ENCODE measurements around the gene SEC14L2.

SEC14L2 gene

GRCh38 chr22:30396871-30397655 lies at the start of gene SEC14L2:
SEC14L2 (plus strand) TSS chr22:30397018; CDS start chr22:30397117, 99 bp downstream.
- peak; percentile 56 for DNase-seq

GRCh38 chr22:30347255-30347892 lies 49.4 kb upstream of the SEC14L2 start:
- in situ Hi-C loops (cut with HindIII; ENCODE audit: low pct_ligation_motif_present, low pct_unique_long_range_greater_than_20kb, low sequenced_read_pairs): no loop called here
- no peak for DNase-seq

More at GRCh38 chr22:30396871-30397655, at the start of gene SEC14L2:
- in situ Hi-C loops (cut with HindIII; ENCODE audit: low pct_ligation_motif_present, low pct_unique_long_range_greater_than_20kb, low sequenced_read_pairs): no loop called here

- in situ Hi-C loops (cut with HindIII; ENCODE audit: low pct_ligation_motif_present, low pct_unique_long_range_greater_than_20kb, low sequenced_read_pairs): no loop called here
- DNase-seq: no peak
Observed at GRCh38 chr22:30348404-30348803, 48.4 kb upstream of the SEC14L2 start.

GRCh38 chr22:30348809-30349208 lies 48.0 kb upstream of the SEC14L2 start:
- no peak for DNase-seq
- in situ Hi-C loops (cut with HindIII; ENCODE audit: low pct_ligation_motif_present, low pct_unique_long_range_greater_than_20kb, low sequenced_read_pairs): no loop called here

- no peak for DNase-seq
- in situ Hi-C loops (cut with HindIII; ENCODE audit: low pct_ligation_motif_present, low pct_unique_long_range_greater_than_20kb, low sequenced_read_pairs): no loop called here
Observed at GRCh38 chr22:30351226-30351625, 45.6 kb upstream of the SEC14L2 start.

GRCh38 chr22:30354644-30355043 lies 42.2 kb upstream of the SEC14L2 start:
- DNase-seq: no peak
- in situ Hi-C loops (cut with HindIII; ENCODE audit: low pct_ligation_motif_present, low pct_unique_long_range_greater_than_20kb, low sequenced_read_pairs): no loop called here

GRCh38 chr22:30356449-30357235 lies 40.2 kb upstream of the SEC14L2 start, which contains the start of the genes CCDC157 and SF3A1:
CCDC157 (plus strand) TSS chr22:30357007; CDS start chr22:30366001, 8,994 bp downstream.
SF3A1 (minus strand) TSS chr22:30356894; CDS start chr22:30356792, 102 bp downstream.
- in situ Hi-C loops (cut with HindIII; ENCODE audit: low pct_ligation_motif_present, low pct_unique_long_range_greater_than_20kb, low sequenced_read_pairs): no loop called here
- peak; percentile 86 for DNase-seq

GRCh38 chr22:30357236-30357570 lies 39.6 kb upstream of the SEC14L2 start:
- in situ Hi-C loops (cut with HindIII; ENCODE audit: low pct_ligation_motif_present, low pct_unique_long_range_greater_than_20kb, low sequenced_read_pairs): no loop called here
- DNase-seq: no peak

GRCh38 chr22:30357650-30358215 lies 39.1 kb upstream of the SEC14L2 start:
- in situ Hi-C loops (cut with HindIII; ENCODE audit: low pct_ligation_motif_present, low pct_unique_long_range_greater_than_20kb, low sequenced_read_pairs): no loop called here
- no peak for DNase-seq

GRCh38 chr22:30358541-30358940 lies 38.3 kb upstream of the SEC14L2 start:
- in situ Hi-C loops (cut with HindIII; ENCODE audit: low pct_ligation_motif_present, low pct_unique_long_range_greater_than_20kb, low sequenced_read_pairs): no loop called here

GRCh38 chr22:30361916-30362650 lies 34.7 kb upstream of the SEC14L2 start:
- in situ Hi-C loops (cut with HindIII; ENCODE audit: low pct_ligation_motif_present, low pct_unique_long_range_greater_than_20kb, low sequenced_read_pairs): no loop called here
- DNase-seq: no peak

More at GRCh38 chr22:30358541-30358940, 38.3 kb upstream of the SEC14L2 start:
- no peak for DNase-seq

- no peak for DNase-seq
- in situ Hi-C loops (cut with HindIII; ENCODE audit: low pct_ligation_motif_present, low pct_unique_long_range_greater_than_20kb, low sequenced_read_pairs): no loop called here
Observed at GRCh38 chr22:30362651-30363281, 34.1 kb upstream of the SEC14L2 start.

- no peak for DNase-seq
- in situ Hi-C loops (cut with HindIII; ENCODE audit: low pct_ligation_motif_present, low pct_unique_long_range_greater_than_20kb, low sequenced_read_pairs): no loop called here
Observed at GRCh38 chr22:30365891-30366290, 30.9 kb upstream of the SEC14L2 start.

- in situ Hi-C loops (cut with HindIII; ENCODE audit: low pct_ligation_motif_present, low pct_unique_long_range_greater_than_20kb, low sequenced_read_pairs): no loop called here
- DNase-seq: no peak
Observed at GRCh38 chr22:30368420-30368819, 28.4 kb upstream of the SEC14L2 start.

GRCh38 chr22:30370641-30371230 lies 26.1 kb upstream of the SEC14L2 start:
- no peak for DNase-seq
- in situ Hi-C loops (cut with HindIII; ENCODE audit: low pct_ligation_motif_present, low pct_unique_long_range_greater_than_20kb, low sequenced_read_pairs): no loop called here

- in situ Hi-C loops (cut with HindIII; ENCODE audit: low pct_ligation_motif_present, low pct_unique_long_range_greater_than_20kb, low sequenced_read_pairs): no loop called here
- DNase-seq: no peak
Observed at GRCh38 chr22:30371321-30371720, 25.5 kb upstream of the SEC14L2 start.

- DNase-seq: no peak
- in situ Hi-C loops (cut with HindIII; ENCODE audit: low pct_ligation_motif_present, low pct_unique_long_range_greater_than_20kb, low sequenced_read_pairs): no loop called here
Observed at GRCh38 chr22:30371981-30372380, 24.8 kb upstream of the SEC14L2 start.

All from ACHN (cell line).